ENCODE data around the gene SEC31A.
"Not testable (repeated sequence)": the region's sequence is repeated elsewhere in the genome, so short reads cannot be mapped to it uniquely, and the experiment has no call there.

SEC31A gene

DNA sequence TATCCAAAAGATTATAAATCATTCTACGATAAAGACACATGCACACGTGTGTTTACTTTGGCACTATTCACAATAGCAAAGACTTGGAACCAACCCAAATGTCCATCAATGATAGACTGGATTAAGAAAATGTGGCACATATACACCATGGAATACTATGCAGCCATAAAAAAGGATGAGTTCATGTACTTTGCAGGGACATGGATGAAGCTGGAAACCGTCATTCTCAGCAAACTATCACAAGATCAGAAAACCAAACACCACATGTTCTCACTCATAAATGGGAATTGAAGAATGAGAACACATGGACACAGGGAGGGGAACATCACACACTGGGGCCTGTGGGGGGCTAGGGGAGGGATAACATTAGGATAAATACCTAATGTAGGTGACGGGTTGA is 57.9 kb downstream of the SEC31A start:
- DNase-seq (ENCODE audit: low read depth): not testable (repeated sequence)

DNA sequence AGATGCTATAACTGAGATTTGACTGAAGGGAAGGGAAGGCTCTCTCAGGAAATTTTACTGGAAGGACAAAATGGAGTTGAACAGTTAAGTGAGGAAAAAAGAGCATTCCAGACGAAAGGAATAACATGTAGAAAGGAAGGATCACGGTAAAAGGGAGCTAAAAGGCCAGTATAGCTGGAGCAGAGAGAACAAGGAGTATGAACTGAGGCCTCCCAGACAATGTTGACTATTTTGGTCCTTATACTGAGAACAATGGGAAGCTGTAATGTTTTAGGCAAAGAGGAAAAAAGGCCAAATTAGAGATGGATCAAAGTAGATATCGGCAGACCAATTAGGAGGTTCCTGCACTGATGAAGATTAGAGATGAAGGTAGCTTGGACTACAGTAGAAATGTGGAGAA is 65.5 kb downstream of the SEC31A start:
- no peak for DNase-seq (ENCODE audit: low read depth)

DNA sequence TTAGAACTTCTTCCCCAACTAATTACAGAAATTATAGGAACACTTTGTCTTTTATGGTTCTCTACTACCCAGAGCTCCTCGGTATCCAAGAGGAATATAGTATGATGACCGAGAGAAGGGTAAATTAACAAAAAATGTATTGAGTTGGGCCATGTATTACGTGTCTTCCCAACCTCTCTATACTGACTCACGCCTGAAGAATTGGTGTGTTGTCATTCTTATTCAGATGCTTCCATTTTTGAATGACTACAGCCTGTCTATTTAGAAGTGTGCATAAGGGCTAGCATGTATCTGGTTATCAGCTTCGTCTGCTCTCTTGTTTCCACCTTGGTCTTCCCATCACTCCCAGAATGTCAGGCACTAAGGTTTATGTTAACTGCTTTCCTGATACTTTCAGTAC is 67.9 kb downstream of the SEC31A start:
- no peak for DNase-seq (ENCODE audit: low read depth)

DNA sequence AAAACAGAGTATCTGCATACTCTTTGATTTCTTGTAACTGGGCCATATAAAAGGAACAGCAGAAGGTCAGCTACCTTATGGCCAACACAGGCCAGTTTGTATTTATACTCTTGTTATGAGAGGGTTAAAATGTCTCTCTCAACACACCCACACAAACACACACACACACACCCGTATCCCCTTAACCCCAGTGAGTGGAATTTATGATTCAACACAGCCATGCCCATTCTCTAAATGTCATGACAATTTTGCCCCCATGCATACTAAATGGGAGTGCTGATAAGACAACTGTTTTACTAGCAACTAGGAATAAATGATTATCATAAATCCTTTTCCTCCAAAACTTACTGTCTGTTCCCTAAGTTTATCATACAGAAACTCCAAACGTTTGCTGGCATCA is 70.3 kb downstream of the SEC31A start:
- no peak for DNase-seq (ENCODE audit: low read depth)

DNA sequence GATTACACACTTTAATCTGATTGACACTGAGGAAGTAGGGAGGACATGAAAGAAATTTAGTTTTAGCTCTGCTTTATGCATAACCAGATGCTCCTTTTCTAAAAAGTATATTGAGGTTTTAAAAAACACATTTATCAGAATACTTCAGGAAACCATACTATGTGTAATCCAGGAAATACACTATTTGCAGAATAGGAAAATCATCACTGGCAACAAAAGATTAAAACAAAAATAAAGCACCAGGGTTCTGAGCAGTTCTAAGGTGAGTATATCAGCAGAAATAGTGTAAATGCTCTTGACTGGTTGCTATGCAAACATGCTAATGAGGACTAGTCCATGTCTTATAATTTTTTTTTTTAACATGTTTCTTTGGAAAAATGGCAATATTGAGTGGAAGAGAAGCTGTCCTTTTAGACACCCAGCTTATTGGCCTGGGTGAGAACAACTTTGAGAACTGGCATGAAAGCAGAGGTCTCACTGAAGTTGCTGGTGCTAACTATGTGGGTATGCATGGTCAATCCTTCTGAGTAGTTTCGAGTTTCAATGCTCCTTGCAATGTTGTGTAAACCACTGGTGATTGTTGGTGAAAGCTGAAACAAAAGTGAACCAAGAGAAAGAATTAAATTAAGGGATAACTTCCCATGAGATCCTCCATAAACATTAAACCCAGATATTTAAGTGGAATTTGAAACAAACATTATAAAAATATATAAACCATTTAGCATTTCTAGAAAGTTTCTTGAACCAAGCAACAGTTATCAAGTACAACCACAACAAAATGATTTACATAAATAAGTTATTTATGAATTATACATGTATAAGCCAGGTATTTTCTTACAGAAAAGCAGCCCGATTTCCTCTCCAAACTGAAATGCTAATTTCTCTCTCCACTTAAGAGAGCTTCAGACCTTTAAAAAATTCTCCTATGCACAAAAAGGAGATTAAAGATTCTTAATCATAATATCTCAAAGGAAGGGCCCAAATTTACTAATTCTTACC is 72.0 kb downstream of the SEC31A start:
- DNase-seq (ENCODE audit: low read depth): no peak

DNA sequence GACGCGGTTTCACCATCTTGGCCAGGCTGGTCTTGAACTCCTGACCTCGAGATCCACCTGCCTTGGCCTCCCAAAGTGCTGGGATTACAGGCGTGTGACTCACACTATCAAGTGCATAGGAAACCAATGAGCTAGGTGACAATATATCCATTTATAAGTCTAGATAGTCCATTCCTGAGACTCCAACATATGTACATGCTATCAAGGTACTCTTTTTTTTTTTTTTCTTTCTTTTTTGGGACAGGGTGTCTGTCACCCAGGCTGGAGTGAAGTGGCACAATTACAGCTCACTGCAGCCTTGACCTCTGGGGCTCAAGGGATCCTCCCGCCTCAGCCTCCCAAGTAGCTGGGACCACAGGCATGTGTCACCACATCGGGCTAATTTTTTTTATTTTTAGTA is 74.1 kb downstream of the SEC31A start:
- not testable (repeated sequence) for DNase-seq (ENCODE audit: low read depth)

DNA sequence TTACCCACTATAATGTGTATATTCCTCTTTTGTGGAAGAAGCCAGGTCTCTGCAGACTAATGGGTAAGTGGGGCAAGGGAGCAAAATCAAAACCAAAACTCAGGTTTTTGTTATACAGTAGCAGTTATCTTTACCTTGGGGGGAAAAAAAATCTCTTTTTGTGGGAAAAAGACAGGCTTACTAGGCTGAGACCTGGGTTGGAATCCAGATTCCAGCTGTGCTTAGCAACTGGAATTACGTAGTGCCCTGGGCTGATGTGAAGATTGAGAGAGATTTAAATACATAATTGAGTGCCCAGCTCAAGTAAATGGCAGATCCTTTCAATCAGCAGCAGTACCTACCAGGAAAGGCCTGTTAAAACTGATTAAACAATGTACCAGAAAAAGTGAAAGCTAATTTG is 76.9 kb downstream of the SEC31A start:
- DNase-seq (ENCODE audit: low read depth): no peak

DNA sequence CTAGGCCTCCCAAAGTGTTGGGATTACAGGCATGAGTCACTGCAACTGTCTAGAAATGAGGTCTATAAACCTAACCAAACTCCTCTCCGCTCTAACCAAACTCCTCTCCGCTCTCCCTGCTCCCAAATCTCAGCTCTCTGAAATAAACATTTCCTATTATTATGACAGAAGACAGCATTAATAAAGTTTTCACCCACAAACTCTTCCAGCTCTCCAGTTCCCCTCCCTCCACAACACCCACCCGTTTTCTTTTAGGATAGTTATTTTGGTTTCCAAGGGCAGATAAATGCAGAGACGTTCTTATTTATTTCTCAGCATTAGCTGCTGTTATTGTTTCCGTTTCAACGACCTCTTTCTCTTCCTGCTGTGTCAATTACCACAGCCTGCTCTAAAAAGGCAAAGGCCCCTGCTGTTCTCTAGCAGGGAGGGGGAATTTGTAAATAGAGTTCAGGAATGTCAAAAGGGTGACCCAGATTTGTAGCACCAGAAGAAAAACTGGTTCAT is 79.1 kb downstream of the SEC31A start:
- DNase-seq (ENCODE audit: low read depth): no peak

DNA sequence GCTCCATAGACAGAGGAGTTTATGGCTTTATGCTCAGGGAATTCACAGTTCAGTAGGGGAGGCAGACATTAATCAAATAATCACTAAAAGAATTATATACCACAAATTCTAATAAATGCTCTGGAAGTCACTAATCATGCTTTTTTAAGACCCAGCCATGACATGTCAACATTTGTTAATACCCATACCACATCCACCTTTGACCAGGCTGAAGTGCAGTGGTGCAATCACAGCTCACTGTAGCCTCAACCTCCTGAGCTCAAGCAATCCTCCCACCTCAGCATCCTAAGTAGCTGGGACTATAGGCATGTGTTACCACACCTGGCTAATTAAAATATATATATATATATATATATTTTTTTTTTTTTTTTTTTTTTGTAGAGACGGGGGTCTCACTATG is 79.6 kb downstream of the SEC31A start:
- no peak for DNase-seq (ENCODE audit: low read depth)

DNA sequence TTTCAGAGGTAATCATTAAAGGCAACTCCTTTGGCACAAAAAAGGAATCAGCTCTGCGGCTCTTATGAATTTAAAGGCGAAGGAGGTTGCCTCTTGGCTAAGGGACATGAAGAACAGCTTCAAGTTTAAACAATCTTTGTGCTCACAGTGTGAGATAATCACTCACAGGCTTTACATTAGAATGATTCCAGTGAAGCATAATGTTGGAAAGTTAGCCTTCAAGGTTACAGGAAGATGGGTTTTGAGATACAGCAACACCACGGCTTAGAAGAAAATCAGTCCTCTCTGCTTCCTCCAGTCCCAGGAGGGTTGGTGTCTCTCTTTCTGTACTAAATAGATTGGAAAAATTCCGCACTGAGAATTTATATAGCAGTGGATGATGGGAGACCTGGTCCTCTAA is 80.8 kb downstream of the SEC31A start:
- DNase-seq (ENCODE audit: low read depth): no peak

DNA sequence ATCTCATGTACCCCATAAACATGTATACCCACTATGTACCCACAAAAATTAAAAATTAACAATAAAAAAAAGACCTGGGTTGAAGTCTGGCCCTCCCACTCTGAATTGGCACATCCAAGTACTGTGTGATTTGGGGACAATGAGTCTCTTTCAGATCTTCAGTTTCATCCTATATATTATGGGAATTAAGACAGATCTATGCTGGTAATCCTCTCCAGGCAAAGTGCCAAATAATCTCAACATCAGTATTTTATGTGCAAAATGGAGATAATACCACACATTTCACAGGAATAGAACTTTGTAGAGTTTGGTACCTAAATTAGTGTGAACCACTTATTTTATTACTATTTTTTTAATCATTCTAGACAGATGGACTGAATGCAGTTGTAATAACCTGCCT is 81.3 kb downstream of the SEC31A start:
- no peak for DNase-seq (ENCODE audit: low read depth)

DNA sequence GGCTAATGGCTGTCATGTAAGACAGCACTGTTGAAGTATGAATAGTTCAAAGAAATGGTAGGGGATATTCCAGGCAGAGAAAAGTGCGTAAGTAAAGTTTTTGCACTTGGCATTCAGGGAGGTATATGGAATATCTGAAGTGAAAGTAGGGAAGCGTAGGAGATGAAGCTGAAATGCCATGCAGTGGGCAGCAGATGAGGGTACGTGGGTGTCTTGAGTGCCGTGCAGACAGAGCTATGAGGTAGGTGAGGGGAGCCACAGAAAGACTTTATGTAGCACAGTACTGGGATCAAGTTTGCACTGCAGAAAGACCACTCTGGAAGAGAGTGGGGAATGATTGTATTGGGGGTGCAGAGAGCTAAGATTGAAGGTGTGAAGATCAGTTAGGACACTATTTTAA is 87.2 kb downstream of the SEC31A start:
- no peak for DNase-seq (ENCODE audit: low read depth)

DNA sequence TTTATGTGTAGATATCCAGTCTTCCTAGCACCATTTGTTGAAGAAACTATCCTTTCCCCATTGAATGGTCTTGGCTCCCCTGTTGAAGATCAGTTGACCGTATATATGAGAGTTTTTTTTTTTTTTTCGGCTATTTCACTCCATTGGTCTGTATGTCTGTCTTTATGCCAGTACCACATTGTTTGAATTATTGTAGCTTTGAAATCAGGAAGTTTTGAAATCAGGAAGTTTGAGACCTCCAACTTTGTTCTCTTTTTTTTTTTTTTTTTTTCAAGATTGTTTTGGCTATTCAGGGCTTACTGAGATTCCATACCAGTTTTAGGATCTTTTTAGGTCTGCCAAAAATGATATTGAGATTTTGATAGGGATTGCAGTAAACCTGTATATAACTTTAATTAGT is 88.0 kb downstream of the SEC31A start:
- no peak for DNase-seq (ENCODE audit: low read depth)

DNA sequence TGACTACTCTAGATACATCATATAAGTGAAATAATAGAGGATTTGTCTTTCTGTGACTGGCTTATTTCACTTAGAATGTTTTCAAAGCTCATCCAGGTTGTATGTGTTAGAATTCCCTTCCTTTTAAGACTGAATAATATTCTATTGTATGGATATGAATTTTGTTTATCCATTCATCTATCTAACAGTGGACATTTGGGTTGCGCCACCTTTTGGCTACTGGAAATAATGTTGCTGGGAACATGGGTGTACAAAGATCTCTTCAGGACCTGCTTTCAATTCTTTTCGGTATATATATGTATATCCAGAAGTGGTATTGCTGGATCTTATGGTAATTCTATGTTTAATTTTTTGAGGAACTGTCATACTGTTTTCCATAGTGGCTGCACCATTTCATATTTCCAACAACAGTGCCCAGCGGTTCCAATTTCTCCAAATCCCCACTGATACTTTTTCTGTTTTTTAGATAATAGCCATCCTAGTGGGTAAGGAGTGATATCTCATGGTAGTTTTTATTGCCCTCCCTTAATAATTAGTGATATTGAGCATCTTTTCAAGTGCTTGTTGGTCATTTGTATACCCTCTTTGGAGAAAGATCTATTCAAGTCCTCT is 88.9 kb downstream of the SEC31A start:
- DNase-seq (ENCODE audit: low read depth): no peak

DNA sequence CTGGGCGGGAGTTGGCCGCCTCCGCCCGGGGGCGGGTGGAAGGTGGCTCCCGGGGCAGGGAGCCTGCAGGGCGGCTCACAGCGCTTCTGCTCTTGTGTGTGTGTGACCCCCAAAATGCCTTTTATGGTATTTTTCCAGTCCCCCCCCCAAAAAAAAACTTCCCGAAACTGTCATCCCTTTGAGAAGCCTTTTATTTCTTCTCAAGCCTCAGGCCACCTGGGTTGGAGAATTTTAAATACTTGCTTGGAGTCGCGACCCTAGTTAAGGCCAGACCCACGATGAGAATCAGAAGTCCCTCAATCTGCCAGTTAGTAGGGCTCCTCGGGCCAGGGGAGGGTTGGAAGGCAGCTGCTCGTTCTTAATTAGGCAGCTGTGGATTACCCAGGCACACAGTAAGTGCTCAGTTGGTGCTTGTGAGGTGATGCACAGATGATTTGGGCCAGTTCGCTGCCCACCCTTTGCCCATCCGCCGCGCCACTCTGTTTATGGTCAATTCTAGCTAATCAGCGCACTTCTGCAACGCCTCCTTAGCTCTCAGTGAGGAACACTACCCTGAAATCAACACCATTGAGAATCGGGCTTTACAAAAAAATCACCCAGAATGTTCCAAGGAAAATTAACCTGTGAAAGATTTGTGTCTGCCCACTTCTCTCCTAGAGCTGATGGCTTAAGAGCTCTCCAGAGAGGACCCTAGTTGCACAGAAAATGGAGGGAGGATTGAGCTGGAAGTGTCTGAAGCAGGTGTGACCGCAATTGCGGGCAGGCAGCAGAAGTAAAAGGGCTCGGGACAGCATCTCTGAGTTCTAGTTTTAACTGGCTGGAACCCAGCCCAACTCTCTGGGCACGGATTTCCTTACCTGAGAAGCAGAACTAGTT is 91.7 kb downstream of the SEC31A start:
- DNase-seq (ENCODE audit: low read depth): no peak

DNA sequence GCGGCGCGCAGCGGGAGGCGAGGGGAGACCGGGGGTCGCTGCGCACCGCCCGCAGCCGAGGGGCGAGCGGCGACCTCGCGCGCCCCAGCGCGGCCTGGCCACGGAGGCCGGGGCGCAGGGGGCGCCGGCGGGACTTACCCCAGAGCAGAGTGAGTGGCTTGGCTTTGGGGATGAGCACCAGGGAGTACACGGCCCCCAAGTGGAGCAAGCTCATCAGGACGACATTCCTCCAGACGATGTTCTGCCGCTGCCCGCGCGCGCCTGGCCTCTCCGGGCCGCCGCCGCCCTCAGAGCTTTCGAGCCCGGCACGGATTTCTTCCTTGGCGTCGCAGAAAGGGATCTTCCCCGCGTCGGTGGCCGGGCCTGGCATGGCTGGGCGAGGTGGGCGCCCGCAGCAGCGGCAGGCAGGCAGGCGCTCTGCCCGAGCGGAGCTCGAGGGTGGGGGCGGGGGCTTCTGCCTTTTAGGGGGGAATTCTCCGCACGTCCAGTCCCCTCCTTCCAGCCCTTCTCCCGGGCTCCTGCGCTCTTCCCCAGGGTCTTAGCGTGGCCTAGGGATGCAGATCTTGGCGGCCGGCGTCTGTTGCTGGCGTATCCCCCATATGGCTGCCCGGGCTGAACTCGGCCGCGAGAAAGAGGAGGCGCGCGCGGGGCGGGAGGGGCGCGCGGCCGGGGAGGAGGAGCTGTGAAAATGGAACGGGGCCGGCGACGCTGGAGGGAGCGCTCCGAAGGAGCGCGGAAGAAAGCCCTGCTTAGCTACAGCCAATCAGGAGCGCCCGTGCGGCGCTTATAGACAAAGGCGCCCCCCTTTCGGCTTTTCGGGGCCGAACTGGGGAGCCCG is 92.6 kb downstream of the SEC31A start, which contains the start of gene SCD5:
Gene SCD5 (minus strand): TSS at position 629 of the 838 bp plus-strand sequence. CDS start 259 bp downstream, at position 370.
- DNase-seq (ENCODE audit: low read depth): peak; percentile 20

DNA sequence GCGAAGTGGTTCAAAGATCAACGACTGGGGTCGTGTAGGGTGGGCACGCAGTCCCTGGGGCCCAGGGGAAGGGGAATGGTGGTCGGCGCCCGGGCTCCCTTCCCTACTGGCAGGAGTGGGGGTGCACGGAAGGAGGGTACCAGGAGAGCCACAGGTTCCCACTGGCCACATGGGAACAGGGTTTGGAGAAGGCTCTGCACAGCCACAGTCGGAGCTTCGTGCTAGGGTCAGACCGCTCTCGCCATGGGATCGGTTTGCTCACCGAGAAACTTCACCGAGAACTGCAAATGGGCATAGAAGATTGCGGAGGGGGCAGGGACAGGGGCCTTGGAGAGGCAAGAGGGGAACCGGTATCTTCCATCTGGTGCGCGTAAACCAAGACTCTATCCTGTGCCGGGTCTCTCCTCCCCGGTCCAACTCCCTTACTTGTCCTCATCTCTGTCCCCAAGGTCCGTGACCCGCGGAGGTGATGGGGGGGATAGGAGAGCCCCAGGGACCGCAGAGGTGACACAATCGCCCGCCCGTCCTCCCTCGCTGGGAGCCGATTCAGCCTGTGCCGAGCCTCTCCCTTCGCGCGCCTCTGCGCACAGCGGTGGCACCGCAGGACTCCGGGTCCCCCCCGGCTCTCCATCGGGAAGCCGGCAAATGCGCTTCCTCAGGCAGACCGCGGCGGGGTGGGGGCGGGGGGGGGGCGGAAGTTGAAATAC is 93.4 kb downstream of the SEC31A start:
- DNase-seq (ENCODE audit: low read depth): no peak

DNA sequence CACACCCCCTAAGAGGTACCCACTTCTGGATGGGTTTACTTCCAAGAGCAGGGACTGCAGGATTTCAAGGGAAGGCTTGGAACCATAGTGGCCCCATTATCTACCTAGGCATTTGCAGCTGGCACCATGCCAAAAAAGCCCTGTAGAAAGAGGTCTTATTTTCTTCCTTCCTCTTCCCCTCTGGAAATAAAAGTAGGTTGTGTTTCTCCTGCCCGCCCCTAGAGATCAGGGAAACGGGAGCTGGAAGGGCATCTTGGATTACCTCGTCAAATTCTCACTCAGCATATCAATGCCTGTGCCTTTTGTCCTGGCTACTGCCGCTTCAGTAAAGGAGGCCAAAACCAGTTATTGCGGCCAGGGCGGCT is 93.9 kb downstream of the SEC31A start:
- no peak for DNase-seq (ENCODE audit: low read depth)

DNA sequence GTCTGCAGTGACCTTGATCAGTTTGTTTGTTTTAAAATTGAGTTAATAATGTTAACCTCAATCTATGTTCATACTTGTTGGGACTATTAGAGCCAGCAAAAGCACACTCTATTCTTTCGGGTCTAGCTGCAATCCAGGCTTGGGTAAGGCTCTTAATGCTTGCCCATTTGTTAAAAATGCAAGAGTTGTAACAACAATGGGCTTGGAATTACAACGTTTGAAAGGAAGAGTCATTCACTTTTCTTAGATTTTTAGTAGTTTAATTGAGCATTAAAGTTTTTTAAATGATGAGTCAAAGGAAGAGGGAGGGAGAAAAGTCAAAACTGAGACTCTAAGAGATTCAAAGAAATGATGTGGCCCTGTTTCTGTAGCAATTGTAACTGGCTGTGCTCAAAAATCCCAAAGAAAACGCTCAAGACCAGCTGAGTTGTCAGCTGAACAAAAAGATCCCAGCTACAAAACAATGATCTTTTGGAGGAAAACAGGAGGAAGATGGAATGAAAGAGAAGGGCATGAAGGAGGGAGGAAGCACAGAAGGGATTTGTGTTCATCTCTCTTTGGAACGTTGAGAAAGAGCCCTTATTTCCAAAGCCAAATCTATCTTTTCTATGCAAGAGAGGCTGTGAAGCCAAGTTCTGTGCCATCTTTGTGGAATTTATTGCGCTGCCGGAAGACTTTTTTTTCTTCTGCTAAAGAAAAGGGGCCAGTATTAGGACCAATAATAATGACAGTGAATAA is 97.9 kb downstream of the SEC31A start:
- DNase-seq (ENCODE audit: low read depth): no peak

DNA sequence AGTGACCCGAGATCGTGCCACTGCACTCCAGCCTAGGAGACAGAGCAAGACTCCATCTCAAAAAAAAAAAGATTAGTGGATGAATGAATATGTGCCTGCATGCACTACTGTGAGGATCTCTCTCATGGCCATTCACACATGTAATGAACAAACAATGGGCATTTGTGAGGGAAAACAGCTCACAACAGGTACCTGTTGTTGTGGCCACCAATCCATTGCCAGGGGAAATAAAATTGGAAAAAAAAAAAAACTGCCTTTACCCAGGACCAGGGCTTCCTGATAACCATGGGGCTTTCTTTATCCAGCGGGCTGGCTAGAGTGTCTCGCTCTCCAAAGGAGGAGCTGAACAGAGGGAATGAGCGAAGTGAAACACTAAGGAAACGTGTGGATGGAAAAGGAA is 99.8 kb downstream of the SEC31A start:
- DNase-seq (ENCODE audit: low read depth): no peak
